Caco-2 (cell line): Measurements from ENCODE around the gene IRF4. TPM values are rescaled to one million over a fixed set of nuclear protein-coding genes. Genes with fewer than 3 reads are reported as not detected.

Experiments
- BruUV-seq: library from RNA; stranded (reverse); fragments of 400-500 nt; replicated peaks from 2 replicates; lab custom pipeline; 2021; lab: Mats Ljungman, UMichigan
- CTCF ChIA-PET: fragments of 300-600 bp; sonication (Branson Sonifier 250); formaldehyde crosslinking; loops from one replicate; lab custom pipeline; 2022; ENCODE audit warnings: antibody characterized with exemption; lab: Charles Lee
- POLR2A ChIA-PET: fragments of 300-600 bp; sonication (Branson Sonifier 250); formaldehyde crosslinking; loops from one replicate; lab custom pipeline; 2022; ENCODE audit warnings: antibody characterized with exemption; lab: Charles Lee
- DNase-seq, 2 experiments: peaks; one replicate each; pipeline versions ENCODE4 v3.0.0 to v3.0.0-alpha.2; 2020 to 2022
- H3K27me3 ChIP-seq: replicated peaks from 2 replicates; pipeline ENCODE4 v1.6.0; 2011; ENCODE audit warnings: low read length; ENCODE audit not compliant: control insufficient read depth, insufficient read depth
- H3K36me3 ChIP-seq: 2 replicates; pipeline ENCODE4 v1.5.1; 2011; ENCODE audit warnings: low read length; ENCODE audit not compliant: control insufficient read depth, insufficient read depth
- H3K4me1 ChIP-seq: fragments of 250-450 bp; sonication (Bioruptor Pico); 2 replicates; pipeline ENCODE4 v1.5.1; 2020; ENCODE audit warnings: mild to moderate bottlenecking
- H3K4me3 ChIP-seq: 2 replicates; pipeline ENCODE4 v1.5.1; 2011; ENCODE audit warnings: low read depth, mild to moderate bottlenecking, control low read depth, low read length
- H3K9me3 ChIP-seq: fragments of 250-450 bp; sonication (Bioruptor Pico); 2 replicates; pipeline ENCODE4 v1.5.1; 2020; ENCODE audit warnings: mild to moderate bottlenecking, moderate library complexity
- H3K27ac Mint-ChIP-seq: one replicate; pipeline ENCODE4 v1.8.0; 2022; ENCODE audit warnings: mixed read lengths; ENCODE audit not compliant: unreplicated experiment
- H3K27me3 Mint-ChIP-seq: one replicate; pipeline ENCODE4 v1.8.0; 2022; ENCODE audit warnings: mixed read lengths; ENCODE audit not compliant: insufficient read depth, unreplicated experiment
- H3K36me3 Mint-ChIP-seq: one replicate; pipeline ENCODE4 v1.8.0; 2022; ENCODE audit warnings: mild to moderate bottlenecking, mixed read lengths; ENCODE audit not compliant: insufficient read depth, unreplicated experiment
- H3K4me1 Mint-ChIP-seq: one replicate; pipeline ENCODE4 v1.8.0; 2022; ENCODE audit warnings: low read depth, mixed read lengths; ENCODE audit not compliant: unreplicated experiment
- H3K4me3 Mint-ChIP-seq: one replicate; pipeline ENCODE4 v1.8.0; 2022; ENCODE audit warnings: mild to moderate bottlenecking, moderate library complexity, mixed read lengths; ENCODE audit not compliant: unreplicated experiment
- H3K9me3 Mint-ChIP-seq: one replicate; pipeline ENCODE4 v1.8.0; 2022; ENCODE audit warnings: mixed read lengths; ENCODE audit not compliant: unreplicated experiment
- CTCF ChIP-seq, 2 experiments: fragments of 200-600 bp in 1 of 2; IDR thresholded peaks; 1 replicate in 1 of 2; 2 replicates in 1 of 2; pipeline versions ENCODE4 v1.5.1 to v1.8.0; 2011 to 2022; ENCODE audit warnings: antibody characterized with exemption in 1 of 2, control low read depth in 1 of 2, inconsistent platforms in 1 of 2, low read depth in 1 of 2, low read length in 1 of 2, mild to moderate bottlenecking in 1 of 2, moderate library complexity in 1 of 2; ENCODE audit not compliant: insufficient read depth in 1 of 2, severe bottlenecking in 1 of 2, unreplicated experiment in 1 of 2
- intact Hi-C: fragments of 100-400 bp; cut with micrococcal nuclease; formaldehyde crosslinking; loops from one replicate; pipeline ENCODE4 v1.10.0; 2022; ENCODE audit not compliant: unreplicated experiment
- total RNA-seq: library from RNA; stranded (reverse); gene quantifications from 2 replicates; pipeline ENCODE4 v1.2.3, GENCODE V29; 2022

IRF4 gene
- total RNA-seq, 1 experiment from 2014 or later = not detected

- Histone ChIP-seq H3K4me3 (no peak overlapping the region), H3K36me3 (no peaks in the 10 kb centered on the region), H3K9me3 (no peaks in the 10 kb centered on the region), H3K4me1 (no peaks in the 10 kb centered on the region), H3K27me3 (no peaks in the 10 kb centered on the region)
- H3K9me3 Mint-ChIP-seq = no peaks in the 10 kb centered on the region
- H3K27me3 Mint-ChIP-seq = no peaks in the 10 kb centered on the region
- TF ChIP-seq CTCF (IDR thresholded peaks at IDR 0.05; ENCODE audit: insufficient read depth in 1 of 2, low read depth in 1 of 2, low read length in 1 of 2, severe bottlenecking in 1 of 2, unreplicated experiment in 1 of 2) = no peak
- CTCF ChIA-PET = no interaction called here
- no TSS peak for BruUV-seq
- no peak overlapping the region for H3K27ac Mint-ChIP-seq
- POLR2A ChIA-PET = no interaction called here
- no peaks in the 10 kb centered on the region for H3K36me3 Mint-ChIP-seq
- H3K4me1 Mint-ChIP-seq = no peaks in the 10 kb centered on the region
- DNase-seq = no peak
- no peak overlapping the region for H3K4me3 Mint-ChIP-seq
- intact Hi-C loops = loop anchor here (5.0 kb wide), 1 partner anchor 971 kb away; no protein-coding TSS in a partner anchor
Measured at GRCh38 chr6:345747-346385, 45.7 kb upstream of the IRF4 start.

- BruUV-seq = no TSS peak
- H3K4me3 ChIP-seq = no peak overlapping the region
- Mint-ChIP-seq H3K27ac (no peak overlapping the region), H3K4me1 (no peaks in the 10 kb centered on the region), H3K9me3 (no peaks in the 10 kb centered on the region), H3K36me3 (no peaks in the 10 kb centered on the region), H3K27me3 (no peaks in the 10 kb centered on the region), H3K4me3 (no peak overlapping the region)
- POLR2A ChIA-PET = no interaction called here
- no peak for TF ChIP-seq CTCF (IDR thresholded peaks at IDR 0.05; ENCODE audit: insufficient read depth in 1 of 2, low read depth in 1 of 2, low read length in 1 of 2, severe bottlenecking in 1 of 2, unreplicated experiment in 1 of 2)
- no peak for DNase-seq
- intact Hi-C loops = loop anchor here (5.0 kb wide), 1 partner anchor 971 kb away; no protein-coding TSS in a partner anchor
- no peaks in the 10 kb centered on the region for H3K36me3 ChIP-seq
- CTCF ChIA-PET = no interaction called here
- H3K9me3 ChIP-seq = no peaks in the 10 kb centered on the region
- H3K27me3 ChIP-seq = no peaks in the 10 kb centered on the region
- H3K4me1 ChIP-seq = no peaks in the 10 kb centered on the region
Measured at GRCh38 chr6:346386-347030, 45.0 kb upstream of the IRF4 start.

- no peaks in the 10 kb centered on the region for H3K27me3 ChIP-seq
- DNase-seq = no peak
Measured at GRCh38 chr6:347232-347631, 44.3 kb upstream of the IRF4 start.

More at GRCh38 chr6:347232-347631, 44.3 kb upstream of the IRF4 start:
- Histone ChIP-seq H3K36me3 (no peaks in the 10 kb centered on the region), H3K4me1 (no peaks in the 10 kb centered on the region), H3K4me3 (no peak overlapping the region), H3K9me3 (no peaks in the 10 kb centered on the region)
- intact Hi-C loops = loop anchor here (5.0 kb wide), 1 partner anchor 970 kb away; no protein-coding TSS in a partner anchor
- H3K9me3 Mint-ChIP-seq = no peaks in the 10 kb centered on the region
- H3K4me3 Mint-ChIP-seq = no peak overlapping the region
- H3K27me3 Mint-ChIP-seq = no peaks in the 10 kb centered on the region
- POLR2A ChIA-PET = no interaction called here
- no peaks in the 10 kb centered on the region for H3K36me3 Mint-ChIP-seq
- BruUV-seq = no TSS peak
- CTCF ChIA-PET = no interaction called here
- no peak for TF ChIP-seq CTCF (IDR thresholded peaks at IDR 0.05; ENCODE audit: insufficient read depth in 1 of 2, low read depth in 1 of 2, low read length in 1 of 2, severe bottlenecking in 1 of 2, unreplicated experiment in 1 of 2)
- H3K27ac Mint-ChIP-seq = no peak overlapping the region
- no peaks in the 10 kb centered on the region for H3K4me1 Mint-ChIP-seq
